ENCODE data around the gene TMTC2.
A peak's percentile ranks its signal among the peaks of the same experiment; 100 is the strongest.

Gene TMTC2

DNA sequence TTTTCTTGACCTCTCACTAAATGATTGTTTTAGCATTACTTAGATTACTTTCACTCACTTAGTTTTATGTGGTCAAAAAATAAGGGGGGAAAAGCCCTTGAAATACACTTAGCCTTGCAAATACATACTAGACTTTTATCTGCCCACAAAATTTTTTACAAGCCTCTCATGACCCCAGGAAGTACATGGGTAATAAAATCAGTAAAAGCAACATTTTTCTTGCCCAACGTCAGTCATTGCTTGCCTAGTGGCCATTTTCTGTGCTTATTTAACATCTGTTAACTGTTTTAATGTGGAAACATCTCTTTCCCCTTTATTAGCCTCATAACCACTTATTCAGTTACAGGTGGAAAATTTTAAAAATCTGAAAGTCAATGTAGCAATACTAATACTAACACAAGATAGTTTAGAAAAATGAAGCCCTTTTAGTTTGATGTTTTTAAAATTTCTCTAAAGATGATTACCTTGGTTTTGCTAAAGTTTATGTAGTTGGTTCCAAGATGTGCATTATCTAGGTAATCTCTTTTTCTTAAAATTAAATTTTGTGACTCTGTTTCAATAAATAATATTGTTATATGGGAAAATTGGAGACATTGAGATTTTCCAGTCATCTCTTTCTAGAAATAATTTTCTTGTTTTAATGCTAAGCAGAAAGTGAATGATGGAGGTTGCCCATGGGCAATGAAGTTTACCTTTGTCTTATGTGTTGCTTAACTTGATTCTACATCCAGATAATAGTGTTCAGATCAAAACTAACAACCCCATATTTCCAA, 175.5 kb downstream of the TMTC2 start (continued):
- TF ChIP-seq ZXDB (tag by site-specific recombination; IDR thresholded peaks at IDR 0.05): peak; percentile 90
- TF ChIP-seq, protein P1, sequence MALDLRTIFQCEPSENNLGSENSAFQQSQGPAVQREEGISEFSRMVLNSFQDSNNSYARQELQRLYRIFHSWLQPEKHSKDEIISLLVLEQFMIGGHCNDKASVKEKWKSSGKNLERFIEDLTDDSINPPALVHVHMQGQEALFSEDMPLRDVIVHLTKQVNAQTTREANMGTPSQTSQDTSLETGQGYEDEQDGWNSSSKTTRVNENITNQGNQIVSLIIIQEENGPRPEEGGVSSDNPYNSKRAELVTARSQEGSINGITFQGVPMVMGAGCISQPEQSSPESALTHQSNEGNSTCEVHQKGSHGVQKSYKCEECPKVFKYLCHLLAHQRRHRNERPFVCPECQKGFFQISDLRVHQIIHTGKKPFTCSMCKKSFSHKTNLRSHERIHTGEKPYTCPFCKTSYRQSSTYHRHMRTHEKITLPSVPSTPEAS (tag by site-specific recombination; IDR thresholded peaks at IDR 0.05): peak; percentile 43; the same call in 1 of the 2 replicates
- TF ChIP-seq OVOL3 (tag by site-specific recombination; IDR thresholded peaks at IDR 0.05): peak; percentile 94
- TF ChIP-seq, protein P2, sequence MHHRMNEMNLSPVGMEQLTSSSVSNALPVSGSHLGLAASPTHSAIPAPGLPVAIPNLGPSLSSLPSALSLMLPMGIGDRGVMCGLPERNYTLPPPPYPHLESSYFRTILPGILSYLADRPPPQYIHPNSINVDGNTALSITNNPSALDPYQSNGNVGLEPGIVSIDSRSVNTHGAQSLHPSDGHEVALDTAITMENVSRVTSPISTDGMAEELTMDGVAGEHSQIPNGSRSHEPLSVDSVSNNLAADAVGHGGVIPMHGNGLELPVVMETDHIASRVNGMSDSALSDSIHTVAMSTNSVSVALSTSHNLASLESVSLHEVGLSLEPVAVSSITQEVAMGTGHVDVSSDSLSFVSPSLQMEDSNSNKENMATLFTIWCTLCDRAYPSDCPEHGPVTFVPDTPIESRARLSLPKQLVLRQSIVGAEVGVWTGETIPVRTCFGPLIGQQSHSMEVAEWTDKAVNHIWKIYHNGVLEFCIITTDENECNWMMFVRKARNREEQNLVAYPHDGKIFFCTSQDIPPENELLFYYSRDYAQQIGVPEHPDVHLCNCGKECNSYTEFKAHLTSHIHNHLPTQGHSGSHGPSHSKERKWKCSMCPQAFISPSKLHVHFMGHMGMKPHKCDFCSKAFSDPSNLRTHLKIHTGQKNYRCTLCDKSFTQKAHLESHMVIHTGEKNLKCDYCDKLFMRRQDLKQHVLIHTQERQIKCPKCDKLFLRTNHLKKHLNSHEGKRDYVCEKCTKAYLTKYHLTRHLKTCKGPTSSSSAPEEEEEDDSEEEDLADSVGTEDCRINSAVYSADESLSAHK (tag by site-specific recombination; IDR thresholded peaks at IDR 0.05): peak; percentile 94
- TF ChIP-seq, protein P3, sequence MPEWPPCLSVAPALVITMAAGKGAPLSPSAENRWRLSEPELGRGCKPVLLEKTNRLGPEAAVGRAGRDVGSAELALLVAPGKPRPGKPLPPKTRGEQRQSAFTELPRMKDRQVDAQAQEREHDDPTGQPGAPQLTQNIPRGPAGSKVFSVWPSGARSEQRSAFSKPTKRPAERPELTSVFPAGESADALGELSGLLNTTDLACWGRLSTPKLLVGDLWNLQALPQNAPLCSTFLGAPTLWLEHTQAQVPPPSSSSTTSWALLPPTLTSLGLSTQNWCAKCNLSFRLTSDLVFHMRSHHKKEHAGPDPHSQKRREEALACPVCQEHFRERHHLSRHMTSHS (tag by site-specific recombination; IDR thresholded peaks at IDR 0.05): peak; percentile 92
- TF ChIP-seq, protein P4, sequence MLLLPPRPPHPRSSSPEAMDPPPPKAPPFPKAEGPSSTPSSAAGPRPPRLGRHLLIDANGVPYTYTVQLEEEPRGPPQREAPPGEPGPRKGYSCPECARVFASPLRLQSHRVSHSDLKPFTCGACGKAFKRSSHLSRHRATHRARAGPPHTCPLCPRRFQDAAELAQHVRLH (tag by site-specific recombination; IDR thresholded peaks at IDR 0.05): peak; percentile 93
- TF ChIP-seq, protein P5, sequence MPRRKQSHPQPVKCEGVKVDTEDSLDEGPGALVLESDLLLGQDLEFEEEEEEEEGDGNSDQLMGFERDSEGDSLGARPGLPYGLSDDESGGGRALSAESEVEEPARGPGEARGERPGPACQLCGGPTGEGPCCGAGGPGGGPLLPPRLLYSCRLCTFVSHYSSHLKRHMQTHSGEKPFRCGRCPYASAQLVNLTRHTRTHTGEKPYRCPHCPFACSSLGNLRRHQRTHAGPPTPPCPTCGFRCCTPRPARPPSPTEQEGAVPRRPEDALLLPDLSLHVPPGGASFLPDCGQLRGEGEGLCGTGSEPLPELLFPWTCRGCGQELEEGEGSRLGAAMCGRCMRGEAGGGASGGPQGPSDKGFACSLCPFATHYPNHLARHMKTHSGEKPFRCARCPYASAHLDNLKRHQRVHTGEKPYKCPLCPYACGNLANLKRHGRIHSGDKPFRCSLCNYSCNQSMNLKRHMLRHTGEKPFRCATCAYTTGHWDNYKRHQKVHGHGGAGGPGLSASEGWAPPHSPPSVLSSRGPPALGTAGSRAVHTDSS (tag by site-specific recombination; IDR thresholded peaks at IDR 0.05): peak; percentile 42; the same call in 1 of the 2 replicates
- TF ChIP-seq ZBTB8A (tag by site-specific recombination; IDR thresholded peaks at IDR 0.05): peak; percentile 79
- TF ChIP-seq BCL11A (tag by site-specific recombination; IDR thresholded peaks at IDR 0.05; ENCODE audit: low read depth): peak; percentile 67; the same call in 1 of the 2 replicates
- TF ChIP-seq, protein P6, sequence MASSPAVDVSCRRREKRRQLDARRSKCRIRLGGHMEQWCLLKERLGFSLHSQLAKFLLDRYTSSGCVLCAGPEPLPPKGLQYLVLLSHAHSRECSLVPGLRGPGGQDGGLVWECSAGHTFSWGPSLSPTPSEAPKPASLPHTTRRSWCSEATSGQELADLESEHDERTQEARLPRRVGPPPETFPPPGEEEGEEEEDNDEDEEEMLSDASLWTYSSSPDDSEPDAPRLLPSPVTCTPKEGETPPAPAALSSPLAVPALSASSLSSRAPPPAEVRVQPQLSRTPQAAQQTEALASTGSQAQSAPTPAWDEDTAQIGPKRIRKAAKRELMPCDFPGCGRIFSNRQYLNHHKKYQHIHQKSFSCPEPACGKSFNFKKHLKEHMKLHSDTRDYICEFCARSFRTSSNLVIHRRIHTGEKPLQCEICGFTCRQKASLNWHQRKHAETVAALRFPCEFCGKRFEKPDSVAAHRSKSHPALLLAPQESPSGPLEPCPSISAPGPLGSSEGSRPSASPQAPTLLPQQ (tag by site-specific recombination; IDR thresholded peaks at IDR 0.05): peak; percentile 72
- TF ChIP-seq, protein P7, sequence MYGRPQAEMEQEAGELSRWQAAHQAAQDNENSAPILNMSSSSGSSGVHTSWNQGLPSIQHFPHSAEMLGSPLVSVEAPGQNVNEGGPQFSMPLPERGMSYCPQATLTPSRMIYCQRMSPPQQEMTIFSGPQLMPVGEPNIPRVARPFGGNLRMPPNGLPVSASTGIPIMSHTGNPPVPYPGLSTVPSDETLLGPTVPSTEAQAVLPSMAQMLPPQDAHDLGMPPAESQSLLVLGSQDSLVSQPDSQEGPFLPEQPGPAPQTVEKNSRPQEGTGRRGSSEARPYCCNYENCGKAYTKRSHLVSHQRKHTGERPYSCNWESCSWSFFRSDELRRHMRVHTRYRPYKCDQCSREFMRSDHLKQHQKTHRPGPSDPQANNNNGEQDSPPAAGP (tag by site-specific recombination; IDR thresholded peaks at IDR 0.05): no peak
- TF ChIP-seq, protein P8, sequence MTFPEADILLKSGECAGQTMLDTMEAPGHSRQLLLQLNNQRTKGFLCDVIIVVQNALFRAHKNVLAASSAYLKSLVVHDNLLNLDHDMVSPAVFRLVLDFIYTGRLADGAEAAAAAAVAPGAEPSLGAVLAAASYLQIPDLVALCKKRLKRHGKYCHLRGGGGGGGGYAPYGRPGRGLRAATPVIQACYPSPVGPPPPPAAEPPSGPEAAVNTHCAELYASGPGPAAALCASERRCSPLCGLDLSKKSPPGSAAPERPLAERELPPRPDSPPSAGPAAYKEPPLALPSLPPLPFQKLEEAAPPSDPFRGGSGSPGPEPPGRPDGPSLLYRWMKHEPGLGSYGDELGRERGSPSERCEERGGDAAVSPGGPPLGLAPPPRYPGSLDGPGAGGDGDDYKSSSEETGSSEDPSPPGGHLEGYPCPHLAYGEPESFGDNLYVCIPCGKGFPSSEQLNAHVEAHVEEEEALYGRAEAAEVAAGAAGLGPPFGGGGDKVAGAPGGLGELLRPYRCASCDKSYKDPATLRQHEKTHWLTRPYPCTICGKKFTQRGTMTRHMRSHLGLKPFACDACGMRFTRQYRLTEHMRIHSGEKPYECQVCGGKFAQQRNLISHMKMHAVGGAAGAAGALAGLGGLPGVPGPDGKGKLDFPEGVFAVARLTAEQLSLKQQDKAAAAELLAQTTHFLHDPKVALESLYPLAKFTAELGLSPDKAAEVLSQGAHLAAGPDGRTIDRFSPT (tag by site-specific recombination; IDR thresholded peaks at IDR 0.05): peak; percentile 33; the same call in 1 of the 2 replicates
- no peak for TF ChIP-seq ZFHX2 (tag by site-specific recombination; conservative IDR thresholded peaks at IDR 0.05)
- peak; percentile 50; the same call in 1 of the 2 replicates for TF ChIP-seq SCRT1 (tag by site-specific recombination; IDR thresholded peaks at IDR 0.05; ENCODE audit: borderline replicate concordance)
- TF ChIP-seq KLF10 (tag by site-specific recombination; IDR thresholded peaks at IDR 0.05): peak; percentile 76
- TF ChIP-seq ZNF629 (tag by site-specific recombination; IDR thresholded peaks at IDR 0.05): peak; percentile 57
- 0 out of 2 replicates have a peak, but pooled peaks have one; percentile 16 for TF ChIP-seq ZNF19 (tag by site-specific recombination; IDR thresholded peaks at IDR 0.05; ENCODE audit: low read depth)
- peak; percentile 77 for TF ChIP-seq ZNF10 (tag by site-specific recombination; IDR thresholded peaks at IDR 0.05)
- TF ChIP-seq ZNF184 (tag by site-specific recombination; IDR thresholded peaks at IDR 0.05): no peak
- TF ChIP-seq ZNF223 (tag by site-specific recombination; IDR thresholded peaks at IDR 0.05): no peak
- peak; percentile 26; the same call in 1 of the 2 replicates for TF ChIP-seq KLF8 (tag by site-specific recombination; IDR thresholded peaks at IDR 0.05)
- TF ChIP-seq OSR2 (tag by site-specific recombination; IDR thresholded peaks at IDR 0.05): peak; percentile 96
- no peak for TF ChIP-seq ZNF529 (tag by site-specific recombination; IDR thresholded peaks at IDR 0.05; ENCODE audit: insufficient replicate concordance)
- 0 out of 2 replicates have a peak, but pooled peaks have one; percentile 17 for TF ChIP-seq ZNF341 (tag by site-specific recombination; IDR thresholded peaks at IDR 0.05; ENCODE audit: low read depth)
- TF ChIP-seq, protein P9, sequence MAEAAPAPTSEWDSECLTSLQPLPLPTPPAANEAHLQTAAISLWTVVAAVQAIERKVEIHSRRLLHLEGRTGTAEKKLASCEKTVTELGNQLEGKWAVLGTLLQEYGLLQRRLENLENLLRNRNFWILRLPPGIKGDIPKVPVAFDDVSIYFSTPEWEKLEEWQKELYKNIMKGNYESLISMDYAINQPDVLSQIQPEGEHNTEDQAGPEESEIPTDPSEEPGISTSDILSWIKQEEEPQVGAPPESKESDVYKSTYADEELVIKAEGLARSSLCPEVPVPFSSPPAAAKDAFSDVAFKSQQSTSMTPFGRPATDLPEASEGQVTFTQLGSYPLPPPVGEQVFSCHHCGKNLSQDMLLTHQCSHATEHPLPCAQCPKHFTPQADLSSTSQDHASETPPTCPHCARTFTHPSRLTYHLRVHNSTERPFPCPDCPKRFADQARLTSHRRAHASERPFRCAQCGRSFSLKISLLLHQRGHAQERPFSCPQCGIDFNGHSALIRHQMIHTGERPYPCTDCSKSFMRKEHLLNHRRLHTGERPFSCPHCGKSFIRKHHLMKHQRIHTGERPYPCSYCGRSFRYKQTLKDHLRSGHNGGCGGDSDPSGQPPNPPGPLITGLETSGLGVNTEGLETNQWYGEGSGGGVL (tag by site-specific recombination; IDR thresholded peaks at IDR 0.05): peak; percentile 78
